ENCODE results near the gene SAP30L.

SAP30L gene

GRCh38 chr5:154509784-154510555 is 64.2 kb downstream of the SAP30L start:
- no peak for DNase-seq (ENCODE audit: low read depth)
